IPS DF 19.7 (cell line): ENCODE data around the gene STMN3.
"Not testable (repeated sequence)": the region's sequence is repeated elsewhere in the genome, so short reads cannot be mapped to it uniquely, and the experiment has no call there.

Source experiments
- DNase-seq: peaks from one replicate; pipeline ENCODE4 v3.0.0-alpha.2; 2013; ENCODE audit warnings: low read depth, low spot score

STMN3 gene

DNA sequence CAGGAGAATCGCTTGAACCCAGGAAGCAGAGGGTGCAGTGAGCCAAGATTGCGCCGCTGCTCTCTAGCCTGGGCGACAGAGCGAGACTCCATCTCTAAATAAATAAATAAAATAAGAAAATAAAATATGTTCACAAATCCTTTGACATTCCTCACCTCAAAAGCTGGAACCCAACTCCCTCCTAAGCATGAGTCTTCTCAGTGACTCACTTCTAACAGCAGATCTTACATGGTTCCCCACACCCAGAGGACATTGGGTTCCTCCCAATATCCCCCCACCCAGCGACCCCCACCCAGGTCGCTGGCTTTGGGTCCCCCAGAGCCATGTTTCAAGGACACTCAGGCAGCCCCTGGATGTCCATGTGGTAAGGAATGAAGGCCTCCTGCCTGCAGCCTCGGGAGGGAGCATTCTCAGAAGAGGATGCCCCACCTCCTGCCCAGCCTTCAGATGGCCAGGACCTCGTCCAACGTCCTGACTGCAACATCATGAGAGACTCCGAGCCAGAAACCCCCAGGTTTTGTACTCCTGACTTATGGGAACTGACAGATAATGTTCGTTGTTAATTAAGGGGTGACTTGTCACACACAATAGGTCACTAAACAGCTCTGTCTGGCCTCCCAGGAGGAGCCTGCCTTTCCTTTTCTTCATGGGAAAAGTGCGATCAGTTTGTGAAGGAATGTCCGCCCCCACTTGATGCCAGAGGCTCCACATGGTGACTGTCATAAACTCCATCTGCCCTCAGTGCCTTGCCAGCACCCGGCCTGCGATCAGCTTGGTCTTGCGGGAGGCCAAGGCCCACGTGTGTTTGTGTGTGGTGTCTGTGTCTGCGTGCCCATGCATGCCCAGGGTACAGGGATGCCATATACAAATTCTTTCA is 16.2 kb downstream of the STMN3 start:
- DNase-seq = no peak

DNA sequence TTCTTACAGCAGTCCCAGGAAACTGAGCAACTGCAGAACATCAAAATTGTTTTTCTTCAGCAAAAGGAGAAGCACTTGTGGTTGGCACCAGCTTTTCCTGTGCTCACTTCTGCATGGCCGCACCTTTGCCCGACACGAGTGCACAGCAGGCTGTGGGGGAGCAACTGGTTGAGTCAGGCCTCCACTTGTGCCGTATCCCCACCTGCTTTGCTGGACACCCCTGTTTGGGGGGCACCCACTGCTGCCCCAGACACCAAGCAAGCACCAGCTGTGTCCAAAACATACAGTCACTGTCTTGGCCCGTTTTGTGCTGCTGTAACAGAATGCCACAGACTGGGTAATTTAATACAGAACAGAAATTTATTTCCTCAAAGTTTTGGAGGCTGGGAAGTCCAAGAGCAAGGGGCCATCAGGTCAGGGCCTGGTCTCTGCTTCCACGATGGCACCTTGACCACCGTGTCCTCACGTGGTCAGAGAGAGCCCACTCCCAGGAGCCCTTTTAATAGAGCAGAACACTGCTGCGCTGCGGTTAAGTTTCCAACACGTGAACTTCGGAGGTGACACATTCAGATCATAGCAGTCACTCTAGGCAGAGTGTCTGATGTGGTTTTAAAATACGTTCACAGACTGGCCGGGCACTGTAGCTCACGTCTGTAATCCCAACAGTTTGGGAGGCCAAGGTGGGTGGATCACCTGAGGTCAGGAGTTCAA is 17.6 kb downstream of the STMN3 start:
- DNase-seq = no peak

DNA sequence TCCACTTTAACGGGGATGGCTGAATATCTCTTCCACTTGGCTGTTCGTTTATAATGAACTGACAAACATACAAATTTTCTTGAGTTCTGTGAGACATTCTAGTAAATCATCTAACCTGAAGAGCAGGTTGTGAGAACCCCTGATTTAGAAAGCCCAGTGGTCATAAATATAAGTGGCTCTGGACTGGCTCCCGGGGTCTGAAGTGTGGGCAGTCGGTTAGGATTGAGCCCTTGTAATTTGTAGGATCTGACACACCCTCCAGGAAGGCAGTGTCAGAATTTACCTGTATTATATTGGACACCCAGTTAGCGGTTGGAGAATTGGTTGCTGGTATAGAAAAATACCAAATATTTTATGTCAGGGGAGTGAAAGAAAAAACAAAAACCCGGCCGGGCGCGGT is 19.5 kb downstream of the STMN3 start:
- DNase-seq = no peak

DNA sequence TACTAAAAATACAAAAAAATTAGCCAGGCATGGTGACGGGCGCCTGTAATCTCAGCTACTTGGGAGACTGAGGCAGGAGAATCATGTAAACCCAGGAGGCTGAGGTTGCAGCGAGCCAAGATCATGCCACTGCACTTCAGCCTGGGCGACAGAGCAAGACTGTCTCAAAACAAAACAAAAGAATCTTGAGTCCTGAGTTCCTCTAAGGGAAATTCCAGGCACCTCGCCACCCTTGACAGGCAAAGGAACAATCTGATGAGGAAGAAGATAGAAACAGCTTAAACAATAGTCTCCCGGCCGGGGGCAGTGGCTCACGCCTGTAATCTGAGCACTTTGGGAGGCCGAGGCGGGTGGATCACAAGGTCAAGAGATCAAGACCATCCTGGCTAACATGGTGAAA is 21.8 kb downstream of the STMN3 start:
- not testable (repeated sequence) for DNase-seq

DNA sequence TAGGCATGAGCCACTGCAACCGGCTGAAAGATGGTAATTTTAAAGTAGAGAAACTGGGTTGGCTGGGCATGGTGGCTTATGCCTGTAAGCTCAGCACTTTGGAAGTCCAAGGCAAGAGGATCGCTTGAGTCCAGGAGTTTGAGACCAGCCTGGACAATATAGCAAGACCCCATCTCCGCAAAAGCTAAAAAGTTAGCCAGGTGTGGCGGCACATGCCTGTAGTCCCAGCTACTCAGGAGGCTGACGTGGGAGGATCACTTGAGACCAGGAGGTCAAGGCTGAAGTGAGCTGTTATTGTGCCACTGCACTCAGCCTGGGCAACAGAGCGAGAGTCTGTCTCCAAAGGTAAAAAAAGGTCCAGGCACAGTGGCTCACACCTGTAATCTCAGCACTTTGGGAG is 22.3 kb downstream of the STMN3 start:
- DNase-seq = not testable (repeated sequence)

DNA sequence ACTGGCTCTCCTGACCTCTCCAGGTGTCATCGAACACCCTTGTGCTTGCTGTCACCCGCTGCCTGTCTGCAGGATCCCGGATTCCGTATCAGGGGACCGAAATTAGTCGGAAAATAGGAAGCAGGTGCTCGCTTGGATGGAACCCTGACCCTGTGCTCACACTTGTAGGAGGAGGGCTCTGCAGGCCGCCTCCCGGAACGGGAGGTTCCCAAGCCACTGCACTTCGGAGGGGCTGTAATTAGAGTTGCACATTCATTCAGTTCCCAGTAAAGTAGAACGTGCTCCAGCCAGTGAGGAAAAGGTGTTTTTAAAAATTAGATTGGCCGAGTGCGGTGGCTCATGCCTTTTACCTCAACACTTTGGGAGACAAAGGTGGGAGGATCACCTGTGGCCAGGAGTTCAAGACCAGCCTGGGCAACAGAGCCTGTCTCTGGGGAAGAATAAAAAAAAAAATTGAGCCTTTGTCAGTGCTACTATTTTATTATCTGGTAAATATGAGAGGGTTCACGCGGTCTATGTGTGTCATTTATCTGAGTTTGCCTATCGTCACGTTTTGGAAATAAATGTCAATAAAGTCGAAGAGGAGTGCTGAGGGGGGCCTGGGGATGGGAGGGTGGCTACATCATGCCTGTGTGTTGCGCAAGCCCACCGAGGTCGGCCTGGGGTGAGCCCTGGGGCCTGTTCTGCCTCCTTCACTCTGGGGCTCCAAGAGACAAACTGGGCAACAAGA is 24.8 kb downstream of the STMN3 start:
- DNase-seq = no peak

DNA sequence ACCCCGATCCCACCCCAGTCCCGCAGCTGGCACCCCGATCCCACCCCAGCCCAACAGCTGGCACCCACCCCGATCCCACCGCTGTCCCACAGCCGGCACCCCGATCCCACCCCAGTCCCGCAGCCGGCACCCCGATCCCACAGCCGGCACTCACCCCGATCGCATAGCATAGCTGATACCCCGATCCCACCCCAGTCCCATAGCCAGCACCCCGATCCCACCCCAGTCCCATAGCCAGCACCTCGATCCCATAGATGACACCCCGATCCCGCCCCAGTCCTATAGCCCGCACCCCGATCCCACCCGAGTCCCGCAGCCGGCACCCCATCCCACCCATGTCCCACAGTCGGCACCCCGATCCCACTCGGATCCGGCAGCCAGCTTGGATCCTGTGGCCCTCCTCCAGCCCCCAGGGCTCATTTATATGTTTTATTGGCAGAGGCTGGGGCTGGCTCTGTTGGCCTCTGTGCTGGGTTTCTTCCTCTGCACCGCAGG is 25.4 kb downstream of the STMN3 start:
- DNase-seq = no peak

DNA sequence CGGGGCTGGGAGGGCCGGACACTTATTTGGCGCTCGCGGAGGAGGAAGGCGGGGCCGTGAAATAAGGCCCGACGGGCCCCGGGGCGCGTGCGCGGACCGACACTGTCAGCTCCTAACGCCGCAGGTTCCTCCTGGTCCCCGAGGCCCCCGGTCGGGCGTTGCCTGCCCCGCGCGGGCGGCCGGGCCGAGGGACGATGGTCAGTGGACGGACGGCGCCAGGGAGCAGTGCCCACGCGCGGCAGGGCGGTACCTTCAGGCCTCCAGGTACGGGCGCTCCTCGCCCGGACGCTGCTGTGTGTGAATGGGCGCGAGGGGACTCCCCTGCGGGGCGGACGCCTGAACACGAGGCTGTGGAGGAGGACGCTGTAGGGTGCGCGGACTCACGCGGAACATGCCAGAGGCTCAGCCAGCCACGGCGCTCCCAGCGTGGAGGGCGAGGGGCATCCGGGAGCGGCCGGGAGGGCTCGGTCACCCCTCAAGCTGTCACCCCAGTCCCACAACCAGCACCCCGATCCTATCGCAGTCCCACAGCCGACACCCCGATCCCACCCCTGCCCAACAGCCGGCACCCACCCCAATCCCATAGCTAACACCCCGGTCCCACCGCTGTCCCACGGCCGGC is 26.0 kb downstream of the STMN3 start:
- DNase-seq = peak; percentile 35

DNA sequence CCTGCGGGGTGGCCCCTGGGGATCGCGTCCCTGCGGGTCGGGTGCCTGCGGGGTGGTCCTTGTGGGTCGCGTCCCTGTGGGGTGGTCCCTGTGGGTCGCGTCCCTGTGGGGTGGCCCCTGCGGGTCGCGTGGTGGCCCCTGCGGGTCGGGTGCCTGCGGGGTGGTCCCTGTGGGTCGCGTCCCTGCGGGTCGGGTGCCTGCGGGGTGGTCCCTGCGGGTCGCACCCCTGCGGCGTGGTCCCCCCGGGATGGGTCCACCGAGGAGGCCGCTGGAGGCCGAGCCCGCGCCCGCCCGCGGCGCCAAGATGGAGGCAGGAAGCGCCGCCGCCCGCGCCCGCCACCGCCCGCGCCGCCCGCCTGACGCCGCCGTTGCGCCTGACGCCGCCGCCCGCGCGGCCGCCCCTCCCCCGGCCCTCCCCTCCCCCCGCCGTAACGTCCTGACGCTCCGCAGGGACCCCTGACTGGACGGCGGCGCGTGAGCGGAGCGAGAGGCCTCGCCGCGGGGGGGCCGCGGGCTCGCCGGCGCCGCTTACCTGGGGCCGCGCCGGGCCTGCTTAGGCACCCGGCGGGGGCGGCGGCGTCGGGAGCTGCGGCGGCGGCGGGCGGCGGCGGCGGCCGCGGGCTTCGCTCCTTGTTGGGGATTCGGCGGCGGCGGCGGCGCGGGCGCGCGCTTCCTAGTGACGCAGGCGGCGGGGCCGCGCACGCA is 26.6 kb downstream of the STMN3 start, which contains the start of gene GMEB2:
Gene GMEB2 (minus strand): TSS at position 678 of the 705 bp plus-strand sequence. CDS start 7,704 bp downstream, outside the sequence.
- DNase-seq = no peak

DNA sequence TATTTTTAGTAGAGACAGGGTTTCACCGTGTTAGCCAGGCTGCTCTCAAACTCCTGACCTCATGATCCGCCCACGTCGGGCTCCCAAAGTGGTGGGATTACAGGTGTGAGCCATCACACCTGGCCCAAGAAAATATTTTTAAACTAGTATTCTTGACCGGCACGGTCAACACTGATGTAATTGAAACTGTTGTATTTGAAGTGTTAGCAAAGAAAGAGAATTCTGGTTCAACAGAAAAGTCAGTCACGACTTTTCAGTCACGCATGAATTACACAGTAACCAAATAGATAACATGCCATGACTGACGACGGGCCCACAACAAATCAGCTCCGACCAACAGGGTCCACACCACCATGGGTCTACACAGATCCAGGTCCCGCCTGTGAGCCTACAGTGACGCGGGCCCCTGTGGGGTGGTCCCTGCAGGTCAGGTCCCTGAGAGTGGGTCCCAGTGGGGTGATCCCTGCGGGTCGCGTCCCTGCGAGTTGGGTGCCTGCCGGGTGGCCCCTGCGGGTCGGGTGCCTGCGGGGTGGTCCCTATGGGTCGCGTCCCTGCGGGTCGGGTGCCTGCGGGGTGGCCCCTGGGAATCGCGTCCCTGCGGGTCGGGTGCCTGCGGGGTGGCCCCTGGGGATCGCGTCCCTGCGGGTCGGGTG is 27.3 kb downstream of the STMN3 start:
- DNase-seq = no peak

DNA sequence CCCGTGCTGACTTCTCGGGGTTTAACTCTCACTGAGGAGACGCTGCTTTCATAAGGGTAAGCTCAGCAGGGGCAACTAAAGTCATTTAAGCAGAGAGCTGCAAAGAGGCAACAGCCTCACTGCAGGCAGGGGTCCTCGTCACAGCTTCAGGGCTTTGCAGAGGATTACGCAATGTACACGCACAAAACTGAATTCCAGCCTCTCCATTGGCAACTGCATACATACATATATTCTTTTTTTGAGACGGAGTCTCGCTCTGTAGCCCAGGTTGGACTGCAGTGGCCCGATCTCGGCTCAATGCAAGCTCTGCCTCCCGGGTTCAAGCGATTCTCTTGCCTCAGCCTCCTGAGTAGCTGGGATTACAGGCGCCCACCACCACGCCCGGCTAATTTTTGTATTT is 28.7 kb downstream of the STMN3 start:
- no peak for DNase-seq

DNA sequence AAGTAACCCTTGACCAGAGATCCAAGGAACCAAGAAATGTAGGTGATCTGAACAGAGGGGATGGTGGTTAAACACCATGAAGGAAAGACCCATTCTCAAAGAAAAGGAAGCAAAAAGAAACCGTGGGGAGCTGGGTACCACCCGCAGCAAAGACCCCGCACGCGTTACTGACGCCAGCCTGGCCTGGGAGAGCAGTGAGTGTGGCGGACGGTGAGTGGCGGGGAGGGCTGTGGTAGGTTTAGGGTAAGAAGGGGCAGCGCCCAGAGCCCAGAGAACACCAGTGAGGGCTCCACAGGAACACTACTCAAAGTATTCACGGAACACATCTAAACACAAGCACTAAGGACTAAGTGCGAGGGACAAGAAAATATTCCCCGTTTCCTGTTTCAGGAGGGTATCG is 30.5 kb downstream of the STMN3 start:
- no peak for DNase-seq

DNA sequence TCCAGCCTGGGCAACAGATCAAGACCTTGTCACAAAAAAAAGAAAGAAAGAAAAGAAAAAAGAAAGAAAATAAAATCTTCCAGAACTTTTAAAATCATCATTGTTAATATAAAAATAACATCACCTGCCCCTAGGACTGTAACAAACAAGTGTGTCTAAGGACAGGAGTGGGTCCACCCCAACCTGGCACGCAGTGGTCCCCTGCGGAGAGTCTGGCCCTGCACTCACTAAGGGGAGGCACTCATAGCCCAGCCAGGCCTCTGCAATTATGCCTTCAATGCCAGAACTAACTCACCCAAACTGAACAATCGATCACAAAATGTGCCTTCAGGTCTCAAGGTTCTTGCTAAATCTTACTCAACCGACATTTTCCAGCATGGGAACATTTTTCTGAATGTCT is 31.1 kb downstream of the STMN3 start:
- no peak for DNase-seq

DNA sequence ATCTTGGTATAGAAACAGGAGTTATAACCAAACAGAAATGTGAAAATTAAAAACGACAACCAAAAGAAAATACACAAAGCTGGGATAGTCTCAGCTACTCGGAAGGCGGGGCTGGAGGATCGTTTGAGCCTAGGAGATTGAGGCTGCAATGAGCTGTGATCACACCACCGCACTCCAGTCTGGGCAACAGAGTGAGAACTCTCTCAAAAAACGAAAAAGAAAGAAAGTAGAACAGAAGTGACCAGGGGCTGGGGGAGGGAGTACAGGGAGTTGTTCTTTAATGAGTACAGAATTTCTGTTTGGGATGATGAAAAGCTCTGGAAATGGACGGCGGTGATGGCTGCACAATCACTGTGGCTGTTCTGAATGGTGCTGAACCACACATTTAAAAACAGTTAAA is 32.2 kb downstream of the STMN3 start:
- DNase-seq = no peak

DNA sequence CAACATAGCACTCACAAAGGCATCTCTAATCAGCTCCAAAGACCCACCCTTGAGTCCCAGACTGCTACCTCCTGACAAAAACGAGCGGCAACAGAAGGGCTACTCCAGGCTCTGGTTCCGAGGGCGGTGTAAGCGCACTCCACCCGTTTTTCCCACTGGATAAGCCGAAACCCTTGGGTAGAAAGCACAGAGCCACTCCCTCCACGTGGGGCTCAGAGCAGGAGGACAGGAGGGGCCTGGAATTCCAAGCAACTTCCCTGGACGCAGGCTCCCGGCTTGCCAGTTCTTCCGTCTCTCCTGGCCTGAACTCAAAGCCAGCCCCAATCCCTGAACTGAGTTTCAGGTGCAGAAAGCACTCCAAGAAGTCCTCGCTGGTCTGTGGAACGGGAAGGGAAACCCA is 33.7 kb downstream of the STMN3 start:
- no peak for DNase-seq

DNA sequence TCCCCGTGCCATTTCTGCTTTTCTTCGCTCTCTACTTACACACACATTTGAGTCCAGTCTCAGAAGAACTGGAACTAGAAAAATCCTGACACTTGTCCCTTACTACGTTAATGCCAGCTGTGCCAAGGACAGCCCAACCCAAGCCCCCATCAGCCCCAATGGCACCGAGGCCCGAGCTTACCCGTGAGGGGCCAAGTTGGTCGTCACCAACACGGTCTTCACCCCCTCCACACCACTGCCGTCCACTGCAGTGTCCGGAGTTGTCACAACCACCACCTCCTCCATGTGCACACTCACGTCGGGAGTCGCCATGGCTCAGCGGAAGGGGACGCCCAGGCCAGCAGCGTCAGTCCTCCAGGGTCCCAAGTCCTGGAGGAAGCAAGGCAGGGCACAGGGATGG is 34.1 kb downstream of the STMN3 start:
- no peak for DNase-seq

DNA sequence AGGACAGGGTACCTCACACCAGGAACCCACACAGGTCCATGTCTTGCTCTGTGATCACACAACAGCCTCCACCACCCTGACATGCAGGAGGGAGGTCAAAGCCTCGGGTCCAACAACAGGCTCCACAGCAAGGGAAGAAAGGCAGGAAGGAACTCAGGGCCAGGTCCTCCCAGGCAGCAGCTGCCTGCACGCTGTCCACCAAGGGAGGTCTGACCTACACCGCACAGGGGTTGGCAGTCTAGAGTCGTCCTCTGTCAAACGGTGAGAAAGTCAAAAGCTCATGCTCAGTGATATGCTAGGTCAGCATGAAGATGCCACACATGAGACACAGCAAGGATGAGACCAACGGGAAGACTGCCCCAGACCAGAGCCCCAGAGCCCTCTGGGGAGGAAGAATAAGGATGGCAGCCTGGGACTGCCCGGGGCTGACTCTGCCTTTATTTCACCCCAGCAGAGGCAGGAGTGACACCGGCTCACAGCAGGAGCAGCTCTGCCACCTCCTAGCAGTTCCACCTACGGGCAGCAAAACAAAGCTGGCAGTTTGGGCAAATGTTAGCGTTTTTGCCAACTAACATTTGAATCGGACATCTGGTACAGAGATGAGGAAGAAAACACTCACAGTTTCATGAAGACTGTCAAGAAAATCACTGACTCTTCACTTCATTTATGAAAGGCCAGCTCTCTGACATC is 34.8 kb downstream of the STMN3 start:
- no peak for DNase-seq

DNA sequence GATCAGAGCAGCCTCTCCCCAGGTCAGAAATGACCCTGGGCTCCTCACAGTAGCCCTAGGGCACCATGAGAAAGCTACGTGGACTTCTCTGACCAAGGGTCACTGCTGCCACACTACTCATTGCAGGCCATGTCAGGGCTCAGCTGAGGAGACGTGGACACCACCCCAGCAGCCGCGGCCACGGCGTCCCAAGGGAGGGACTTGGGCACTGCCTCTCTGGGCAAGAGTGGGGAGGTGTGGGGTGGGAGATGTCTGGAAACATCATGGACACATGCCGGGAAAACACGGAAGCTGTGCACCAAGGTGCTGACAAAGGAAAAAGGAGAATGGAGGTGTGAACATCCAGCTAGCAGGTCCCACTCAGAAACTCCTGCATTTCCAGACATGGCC is 35.4 kb downstream of the STMN3 start:
- no peak for DNase-seq

DNA sequence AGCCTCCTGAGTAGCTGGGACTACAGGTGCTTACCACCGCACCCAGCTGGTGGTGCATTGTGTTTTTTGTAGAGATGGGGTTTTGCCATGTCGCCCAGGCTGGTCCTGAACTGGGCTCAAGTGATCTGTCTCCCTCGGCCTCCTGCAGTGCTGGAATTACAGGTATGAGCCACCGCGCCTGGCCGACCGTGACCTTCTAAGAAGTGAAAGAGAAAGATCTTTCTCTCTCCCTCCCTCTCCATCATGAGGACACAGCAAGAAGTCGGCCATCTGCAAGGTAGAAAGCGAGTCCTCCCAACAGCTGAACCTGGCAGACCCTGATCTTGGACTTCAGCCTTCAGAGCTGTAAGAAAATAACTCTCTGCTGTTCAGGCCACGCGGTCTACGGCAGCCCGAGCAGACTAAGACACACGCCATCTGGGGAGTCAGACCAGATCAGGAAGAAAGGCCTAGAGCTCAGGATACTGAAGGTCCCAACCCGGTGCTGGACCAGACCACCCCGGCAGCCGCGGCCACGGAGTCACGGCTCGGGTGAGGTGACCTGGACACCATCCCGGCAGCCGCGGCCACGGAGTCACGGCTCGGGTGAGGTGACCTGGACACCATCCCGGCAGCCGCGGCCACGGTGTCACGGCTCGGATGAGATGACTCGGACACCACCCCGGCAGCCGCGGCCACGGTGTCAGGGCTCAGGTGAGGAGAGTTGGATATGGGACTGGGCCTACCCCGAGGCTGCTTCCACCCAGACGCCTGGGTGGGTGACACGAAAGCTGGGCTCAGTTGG is 35.9 kb downstream of the STMN3 start:
- DNase-seq = no peak
